ENCODE measurements around the gene RARB.

Gene RARB

GRCh38 chr3:25633919-25634318 is 205.9 kb downstream of the RARB start:
- H3K27ac ChIP-seq = no peak overlapping the region
- TF ChIP-seq CTCF (IDR thresholded peaks at IDR 0.05) (no peak), ZFX (IDR thresholded peaks at IDR 0.05; ENCODE audit: borderline replicate concordance) (no peak)

- TF ChIP-seq ZFX (IDR thresholded peaks at IDR 0.05; ENCODE audit: borderline replicate concordance) = no peak
- no peak for TF ChIP-seq CTCF (IDR thresholded peaks at IDR 0.05)
- no peak overlapping the region for H3K27ac ChIP-seq
Observed at GRCh38 chr3:25635038-25635437, 207.0 kb downstream of the RARB start.

Data from 22Rv1 (cell line).